K562 (cell line): ENCODE results near the gene PFN3. TPM values are rescaled to one million over a fixed set of nuclear protein-coding genes. Genes with fewer than 3 reads are reported as not detected.

ENCODE experiments used
- CREB5 ChIP-seq: fragments of 250-450 bp; sonication (Bioruptor Pico); IDR thresholded peaks from 2 replicates; pipeline ENCODE4 v1.5.0; 2020; ENCODE audit warnings: mild to moderate bottlenecking
- HDAC8 ChIP-seq: fragments of 450-650 bp; IDR thresholded peaks from 2 replicates; pipeline ENCODE4 v1.6.1; 2016; ENCODE audit warnings: mild to moderate bottlenecking, missing genetic modification characterization, moderate library complexity, missing compliant biosample characterization
- HMBOX1 ChIP-seq: sonication (generic); IDR thresholded peaks from 2 replicates; pipeline ENCODE4 v1.6.1; 2016
- ID3 ChIP-seq, 2 experiments: fragments of 250-450 bp in 1 of 2; fragments of 450-650 bp in 1 of 2; sonication (Bioruptor Pico) in 1 of 2; IDR thresholded peaks; 2 replicates each; pipeline versions ENCODE4 v1.6.1 to v1.8.0; 2016 to 2021; ENCODE audit warnings: mild to moderate bottlenecking in 2 of 2, moderate library complexity in 2 of 2, missing compliant biosample characterization in 1 of 2, missing genetic modification characterization in 1 of 2
- KAT2B ChIP-seq: IDR thresholded peaks from one replicate; pipeline ENCODE4 v1.6.1; 2012; ENCODE audit warnings: low read depth, mild to moderate bottlenecking, control low read depth, inconsistent platforms, low read length, moderate library complexity
- KDM5B ChIP-seq: fragments of 200-600 bp; sonication (generic); IDR thresholded peaks from 2 replicates; pipeline ENCODE4 v1.6.1; 2012; ENCODE audit warnings: low read depth, mild to moderate bottlenecking, moderate library complexity, low read length, control low read depth, inconsistent platforms; ENCODE audit not compliant: insufficient replicate concordance
- MEF2D ChIP-seq: conservative IDR thresholded peaks from 2 replicates; pipeline ENCODE4 v1.6.1; 2016; ENCODE audit warnings: low read depth, missing genetic modification characterization, missing compliant biosample characterization
- NR2C1 ChIP-seq, 2 experiments: fragments of 450-650 bp; IDR thresholded peaks; 2 replicates each; pipeline ENCODE4 v1.6.1; 2017; ENCODE audit warnings: mild to moderate bottlenecking in 2 of 2, antibody characterized with exemption in 1 of 2, inconsistent platforms in 1 of 2, missing compliant biosample characterization in 1 of 2, missing genetic modification characterization in 1 of 2
- RNF2 ChIP-seq: sonication (generic); IDR thresholded peaks from 2 replicates; pipeline ENCODE4 v1.6.1; 2016
- SNIP1 ChIP-seq: fragments of 450-650 bp; IDR thresholded peaks from 2 replicates; pipeline ENCODE4 v1.7.1; 2017; ENCODE audit warnings: low read depth, mild to moderate bottlenecking
- SNRNP70 ChIP-seq: fragments of 200-400 bp; formaldehyde crosslinking; optimal IDR thresholded peaks from 2 replicates; pipeline ENCODE3; 2017; ENCODE audit warnings: low read depth, low read length
- SP1 ChIP-seq: sonication (generic); formaldehyde crosslinking; IDR thresholded peaks from 2 replicates; pipeline ENCODE4 v1.8.1; 2022; ENCODE audit warnings: mild to moderate bottlenecking, missing genetic modification reagents
- TCF3 ChIP-seq: sonication (generic); formaldehyde crosslinking; IDR thresholded peaks from 2 replicates; pipeline ENCODE4 v1.4.0; 2020; ENCODE audit warnings: mild to moderate bottlenecking, missing genetic modification reagents
- TFE3 ChIP-seq: fragments of 450-650 bp; formaldehyde crosslinking; IDR thresholded peaks from 2 replicates; pipeline ENCODE4 v1.4.0; 2020; ENCODE audit warnings: mild to moderate bottlenecking, mixed read lengths
- USF1 ChIP-seq: sonication (generic); formaldehyde crosslinking; IDR thresholded peaks from 2 replicates; pipeline ENCODE4 v1.9.0; 2022; ENCODE audit warnings: mild to moderate bottlenecking, missing genetic modification reagents
- ZBTB17 ChIP-seq: fragments of 450-650 bp; formaldehyde crosslinking; IDR thresholded peaks from 2 replicates; pipeline ENCODE4 v1.4.0; 2020; ENCODE audit warnings: mild to moderate bottlenecking
- ZNF232 ChIP-seq: sonication (generic); formaldehyde crosslinking; IDR thresholded peaks from 2 replicates; pipeline ENCODE4 v1.8.0; 2022; ENCODE audit warnings: mild to moderate bottlenecking, missing genetic modification reagents
- ZNF583 ChIP-seq: fragments of 250-450 bp; sonication (Bioruptor Pico); IDR thresholded peaks from 2 replicates; pipeline ENCODE4 v1.4.0; 2020
- ZNF740 ChIP-seq, 3 experiments: fragments of 200-800 bp in 1 of 3; sonication (Bioruptor generic) in 1 of 3; sonication (generic) in 1 of 3; formaldehyde crosslinking in 1 of 3; IDR thresholded peaks; 2 replicates each; pipeline versions ENCODE4 v1.6.1 to v1.8.0; 2016 to 2022; ENCODE audit warnings: mild to moderate bottlenecking in 2 of 3, missing compliant biosample characterization in 2 of 3, missing genetic modification characterization in 2 of 3, missing genetic modification reagents in 1 of 3
- polyA plus RNA-seq, 8 experiments: library from polyadenylated mRNA; depleted of rRNA in 4 of 8; stranded (reverse) in 5 of 8; unstranded in 3 of 8; fragments of >200 nt; fragmentation: Nextera tagmentation in 2 of 8; fragmentation: Illumina TruSeq in 1 of 8; extraction: Ambion mirVana in 2 of 8; extraction: Trizol in 1 of 8; gene quantifications; 2 replicates each; pipeline versions ENCODE4 v1.2.1 to v1.2.3, GENCODE V29; 2011 to 2014; ENCODE audit warnings: inconsistent platforms in 1 of 8, missing spikeins in 1 of 8
- total RNA-seq, 7 experiments: library from RNA; depleted of rRNA in 6 of 7; stranded (reverse); fragments of >200 nt in 6 of 7; fragmentation: Illumina TruSeq in 2 of 7; extraction: Trizol in 2 of 7; gene quantifications; 2 replicates each; pipeline versions ENCODE4 v1.2.1 to v1.2.3, GENCODE V29; 2011 to 2021; ENCODE audit warnings: low replicate concordance in 1 of 7

PFN3 gene
- total and polyA plus RNA-seq, 9 of the 15 experiments (the other 6 are each of a cell fraction or from before 2014, with no cell fraction given): not detected

GRCh38 chr5:177378884-177379883 lies 21.3 kb downstream of the PFN3 start (continued):
- TF ChIP-seq TFE3 (CRISPR knock-in tag) (no peak), ZNF583 (CRISPR knock-in tag) (peak; percentile 86), KAT2B (no peak), CREB5 (CRISPR knock-in tag) (peak; percentile 68; the same call in 1 of the 2 replicates), MEF2D (tag) (peak; percentile 80), ZNF740 (CRISPR knock-in tag; IDR thresholded peaks at IDR 0.05) (no peak), ZNF740 (tag; IDR thresholded peaks at IDR 0.05) (peak in 1 of 2 experiments; percentile 87; a peak in 2 of 4 replicates), SNIP1 (0 out of 2 replicates have a peak, but pooled peaks have one; percentile 52), USF1 (no peak), HDAC8 (peak; percentile 89), HMBOX1 (peak; percentile 58), ZBTB17 (CRISPR knock-in tag) (peak; percentile 77; the same call in 1 of the 2 replicates), ID3 (CRISPR knock-in tag; IDR thresholded peaks at IDR 0.05) (no peak), ID3 (tag; IDR thresholded peaks at IDR 0.05) (peak; percentile 95), RNF2 (0 out of 2 replicates have a peak, but pooled peaks have one; percentile 7), TCF3 (CRISPR knock-in tag) (peak; percentile 51; the same call in 1 of the 2 replicates), ZNF232 (no peak), SNRNP70 (no peak), SP1 (0 out of 2 replicates have a peak, but pooled peaks have one; percentile 9), NR2C1 (IDR thresholded peaks at IDR 0.05) (peak; percentile 53), NR2C1 (tag; IDR thresholded peaks at IDR 0.05) (peak; percentile 72), KDM5B (peak; percentile 70)
